Endothelial cell of umbilical vein (primary cell): Measurements from ENCODE around the gene C1QTNF9B. TPM values are rescaled to one million over a fixed set of nuclear protein-coding genes. Genes with fewer than 3 reads are reported as not detected.

Source experiments
- BruUV-seq: library from RNA; stranded (reverse); fragments of 400-500 nt; replicated peaks from 2 replicates; lab custom pipeline; 2021; lab: Mats Ljungman, UMichigan
- CTCF ChIA-PET: fragments of 300-600, 350-600 bp; sonication (Branson Sonifier 250); formaldehyde crosslinking; loops from one replicate; lab custom pipeline; 2021; ENCODE audit warnings: antibody characterized with exemption, inconsistent platforms; lab: Charles Lee
- POLR2A ChIA-PET: fragments of 300-600, 350-600 bp; sonication (Branson Sonifier 250); formaldehyde crosslinking; loops from one replicate; lab custom pipeline; 2021; ENCODE audit warnings: antibody characterized with exemption, inconsistent platforms; lab: Charles Lee
- DNase-seq: peaks from one replicate; pipeline ENCODE4 v3.0.0-alpha.2; 2011; ENCODE audit warnings: low read depth, low spot score
- FAIRE-seq: peaks from 2 replicates; lab custom pipeline; 2011; peaks lifted over from hg19 to GRCh38; lab: Jason Lieb, UNC
- H2AFZ ChIP-seq: 2 replicates; pipeline ENCODE4 v1.6.0; 2012; ENCODE audit warnings: low read depth, low read length, control low read depth, inconsistent platforms
- H3K27ac ChIP-seq: 2 replicates; pipeline ENCODE4 v1.5.1; 2011; ENCODE audit warnings: low read depth, mild to moderate bottlenecking, control low read depth, low read length, moderate library complexity; ENCODE audit not compliant: insufficient read depth
- H3K27me3 ChIP-seq, 2 experiments: 2 replicates each; pipeline versions ENCODE4 v1.6.0 to v1.6.1; 2011; ENCODE audit warnings: low read length in 2 of 2, mixed read lengths in 1 of 2; ENCODE audit not compliant: control insufficient read depth in 2 of 2, insufficient read depth in 2 of 2
- H3K36me3 ChIP-seq, 2 experiments: 2 replicates in 1 of 2; 3 replicates in 1 of 2; pipeline ENCODE4 v1.5.1; 2011; ENCODE audit warnings: low read length in 2 of 2, mild to moderate bottlenecking in 1 of 2, moderate library complexity in 1 of 2; ENCODE audit not compliant: control insufficient read depth in 2 of 2, insufficient read depth in 2 of 2; ENCODE audit errors: extremely low read depth in 1 of 2
- H3K4me1 ChIP-seq: 3 replicates; pipeline ENCODE4 v1.5.1; 2011; ENCODE audit warnings: mild to moderate bottlenecking, low read length; ENCODE audit not compliant: control insufficient read depth, insufficient read depth; ENCODE audit errors: extremely low read depth
- H3K4me2 ChIP-seq: 2 replicates; pipeline ENCODE4 v1.6.1; 2011; ENCODE audit warnings: low read length, control low read depth, mixed read lengths; ENCODE audit not compliant: insufficient read depth
- H3K4me3 ChIP-seq, 3 experiments: fragments of 200-600 bp in 1 of 3; sonication (generic), shearing (Covaris generic) in 1 of 3; replicated peaks in 1 of 3; 2 replicates each; pipeline ENCODE4 v1.5.1; 2011 to 2016; ENCODE audit warnings: control low read depth in 3 of 3, low read length in 3 of 3, mild to moderate bottlenecking in 2 of 3, inconsistent platforms in 1 of 3, low read depth in 1 of 3, moderate library complexity in 1 of 3; ENCODE audit not compliant: insufficient read depth in 1 of 3
- H3K79me2 ChIP-seq: 2 replicates; pipeline ENCODE4 v1.6.0; 2012; ENCODE audit warnings: low read length, inconsistent platforms; ENCODE audit not compliant: control insufficient read depth, insufficient read depth
- H3K9ac ChIP-seq: replicated peaks from 2 replicates; pipeline ENCODE3; 2011; ENCODE audit warnings: low read length, control low read depth; ENCODE audit not compliant: insufficient read depth; ENCODE audit errors: extremely low read depth
- H3K9me1 ChIP-seq: replicated peaks from 3 replicates; pipeline ENCODE4 v1.6.0; 2011; ENCODE audit warnings: mild to moderate bottlenecking, low read length; ENCODE audit not compliant: control insufficient read depth, insufficient read depth; ENCODE audit errors: extremely low read depth
- H3K9me3 ChIP-seq: replicated peaks from 2 replicates; pipeline ENCODE4 v1.5.1; 2012; ENCODE audit warnings: low read length, inconsistent platforms; ENCODE audit not compliant: control insufficient read depth, insufficient read depth
- H4K20me1 ChIP-seq: replicated peaks from 2 replicates; pipeline ENCODE3; 2011; ENCODE audit warnings: mild to moderate bottlenecking, low read length; ENCODE audit not compliant: control insufficient read depth, insufficient read depth; ENCODE audit errors: extremely low read depth
- CTCF ChIP-seq, 2 donors: IDR thresholded peaks; 1 replicate in 1 of 2; 2 replicates in 1 of 2; pipeline ENCODE4 v1.5.1; 2011; ENCODE audit warnings: low read length in 2 of 2, mild to moderate bottlenecking in 2 of 2, moderate library complexity in 2 of 2, control low read depth in 1 of 2, inconsistent platforms in 1 of 2, low read depth in 1 of 2; ENCODE audit not compliant: insufficient read depth in 1 of 2; ENCODE audit errors: extremely low read depth in 1 of 2
- EZH2 ChIP-seq: IDR thresholded peaks from 2 replicates; pipeline ENCODE4 v1.6.1; 2012; ENCODE audit warnings: borderline replicate concordance, low read depth, mild to moderate bottlenecking, moderate library complexity, low read length, inconsistent platforms; ENCODE audit not compliant: severe bottlenecking
- FOS ChIP-seq: IDR thresholded peaks from 2 replicates; pipeline ENCODE4 v1.6.1; 2011; ENCODE audit warnings: mild to moderate bottlenecking, low read length, moderate library complexity, borderline replicate concordance; ENCODE audit not compliant: insufficient read depth
- GATA2 ChIP-seq: IDR thresholded peaks from 2 replicates; pipeline ENCODE4 v1.7.0; 2011; ENCODE audit warnings: low read depth, mild to moderate bottlenecking, moderate library complexity, mixed read lengths, low read length; ENCODE audit not compliant: insufficient read length, insufficient read depth
- JUN ChIP-seq: IDR thresholded peaks from 2 replicates; pipeline ENCODE4 v1.6.1; 2011; ENCODE audit warnings: borderline replicate concordance, low read depth; ENCODE audit not compliant: insufficient read length, insufficient read depth
- MYC ChIP-seq: IDR thresholded peaks from one replicate; pipeline ENCODE4 v1.6.1; 2011; ENCODE audit warnings: mild to moderate bottlenecking, low read depth, low read length
- POLR2A ChIP-seq: IDR thresholded peaks from 2 replicates; pipeline ENCODE4 v1.6.1; 2012; ENCODE audit warnings: low read depth, mild to moderate bottlenecking, control low read depth, low read length
- POLR2AphosphoS5 ChIP-seq: IDR thresholded peaks from 2 replicates; pipeline ENCODE4 v1.6.1; 2012; ENCODE audit warnings: low read depth, mild to moderate bottlenecking, control low read depth, low read length, moderate library complexity; ENCODE audit not compliant: insufficient read depth
- dilution Hi-C: fragments of 300-500 bp; cut with MboI; formaldehyde crosslinking; loops from one replicate; pipeline ENCODE4 v1.15.0; 2019; ENCODE audit warnings: low sequenced_read_pairs; ENCODE audit not compliant: extremely low pct_ligation_motif_present
- intact Hi-C: fragments of 100-400 bp; cut with micrococcal nuclease; formaldehyde crosslinking; loops from one replicate; pipeline ENCODE4 v1.10.0; 2022
- polyA plus RNA-seq, 4 experiments: library from polyadenylated mRNA; depleted of rRNA in 3 of 4; stranded (reverse) in 3 of 4; unstranded in 1 of 4; fragments of >200 nt; gene quantifications; 2 replicates each; pipeline versions ENCODE4 v1.2.1 to v1.2.3, GENCODE V29; 2011 to 2012; ENCODE audit warnings: missing spikeins in 1 of 4
- total RNA-seq: library from RNA; stranded (reverse); gene quantifications from 2 replicates; pipeline ENCODE4 v1.2.3, GENCODE V29; 2021

The C1QTNF9B gene
- total and polyA plus RNA-seq, 2 donors (not counting 3 experiments of a cell fraction or from before 2014, with no cell fraction given) = 0.06 TPM; not detected in 1

- H3K9ac ChIP-seq = no peak overlapping the region
- BruUV-seq = no TSS peak
These were observed 30.8 kb downstream of the C1QTNF9B start for GRCh38 chr13:23866420-23867026.

GRCh38 chr13:23865906-23866305, 31.4 kb downstream of the C1QTNF9B start:
- Histone ChIP-seq H3K36me3 (no peaks in the 10 kb centered on the region), H3K9me1 (no peaks in the 10 kb centered on the region), H3K9me3 (no peaks in the 10 kb centered on the region), H4K20me1 (no peaks in the 10 kb centered on the region), H2AFZ (no peak overlapping the region), H3K27me3 (no peaks in the 10 kb centered on the region), H3K27ac (no peak overlapping the region), H3K79me2 (no peaks in the 10 kb centered on the region), H3K9ac (no peak overlapping the region), H3K4me1 (peaks cover 20% of the 10 kb centered on the region), H3K4me2 (no peak overlapping the region), H3K4me3 (no peak overlapping the region)
- CTCF ChIA-PET = no interaction called here
- dilution Hi-C loops = no loop called here
- intact Hi-C loops = no loop called here
- no TSS peak for BruUV-seq
- POLR2A ChIA-PET = no interaction called here
- no peak for DNase-seq
- FAIRE-seq = no peak
- TF ChIP-seq GATA2 (no peak), CTCF (IDR thresholded peaks at IDR 0.05; ENCODE audit: extremely low read depth in 1 of 2, insufficient read depth in 1 of 2, low read depth in 1 of 2, low read length in 2 of 2) (no peak), POLR2AphosphoS5 (no peak), EZH2 (no peak), FOS (no peak), POLR2A (no peak), JUN (no peak), MYC (no peak)

More at GRCh38 chr13:23866420-23867026, 30.8 kb downstream of the C1QTNF9B start:
- Histone ChIP-seq H2AFZ (peak overlapping the region; percentile 48), H3K9me3 (no peaks in the 10 kb centered on the region), H3K27ac (no peak overlapping the region), H3K4me1 (peaks cover 20% of the 10 kb centered on the region), H3K36me3 (no peaks in the 10 kb centered on the region), H3K9me1 (no peaks in the 10 kb centered on the region), H3K4me2 (no peak overlapping the region), H3K4me3 (no peak overlapping the region), H3K79me2 (no peaks in the 10 kb centered on the region), H4K20me1 (no peaks in the 10 kb centered on the region), H3K27me3 (no peaks in the 10 kb centered on the region)
- DNase-seq (no peak), FAIRE-seq (no peak)
- TF ChIP-seq JUN (no peak), MYC (no peak)
- ChIA-PET POLR2A (no interaction called here), CTCF (no interaction called here)
- intact Hi-C loops = no loop called here
- dilution Hi-C loops = no loop called here
